DOHH2 (cell line): ENCODE data around the gene MBD3L2.

ENCODE experiments used
- CTCF ChIP-seq: fragments of 200-600 bp; sonication (generic); IDR thresholded peaks from one replicate; pipeline ENCODE4 v1.5.1; 2014; ENCODE audit warnings: antibody characterized with exemption, mild to moderate bottlenecking, low read depth, low read length; ENCODE audit not compliant: poor library complexity, severe bottlenecking
- EZH2phosphoT487 ChIP-seq: fragments of 200-600 bp; sonication (generic); IDR thresholded peaks from 2 replicates; pipeline ENCODE4 v1.6.1; 2017; ENCODE audit warnings: borderline replicate concordance, mild to moderate bottlenecking, antibody characterized with exemption, low read length, moderate library complexity, mixed read lengths

DNA sequence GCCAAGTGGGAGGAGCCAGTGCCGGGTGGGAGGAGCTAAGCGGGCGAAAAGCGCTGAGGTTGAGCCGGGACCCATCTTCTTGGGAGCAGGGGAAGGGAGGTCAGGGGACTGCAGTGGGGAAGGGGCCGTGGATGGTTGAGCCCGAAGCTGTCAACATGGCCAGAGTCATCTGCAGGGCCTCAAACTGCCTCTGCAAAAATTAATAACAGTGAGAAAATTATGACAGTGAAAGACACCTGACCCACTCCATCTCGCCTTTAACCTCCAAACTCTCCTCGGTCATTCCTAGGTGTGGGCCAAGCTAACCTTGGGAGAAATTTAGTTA lies 50.4 kb downstream of the MBD3L2 start:
- TF ChIP-seq EZH2phosphoT487 (no peak), CTCF (no peak)
